Heart right ventricle (tissue), 16 donors: Measurements from ENCODE around the gene SKIDA1. TPM values are rescaled to one million over a fixed set of nuclear protein-coding genes. Genes with fewer than 3 reads are reported as not detected.

Experiments used
- ATAC-seq, 8 donors: fragments of 200-7000 bp; cut with Tn5 transposase; one replicate each; pipeline ENCODE4 v1.9.1; 2020; ENCODE audit warnings: mild to moderate bottlenecking in 8 of 8, moderate library complexity in 8 of 8, moderate number of reproducible peaks in 1 of 8
- DNase-seq, 2 donors: peaks; one replicate each; pipeline ENCODE4 v3.0.0-alpha.2; 2020
- H3K27ac ChIP-seq, 10 donors: fragments of 200-600 bp; sonication (generic) in 2 of 10; one replicate each; pipeline versions ENCODE4 v1.5.0 to v1.8.0; 2020 to 2022; ENCODE audit warnings: mild to moderate bottlenecking in 3 of 10
- H3K27me3 ChIP-seq, 7 donors: fragments of 200-600 bp; one replicate each; pipeline ENCODE4 v1.8.0; 2021 to 2022; ENCODE audit warnings: mild to moderate bottlenecking in 2 of 7
- H3K36me3 ChIP-seq, 9 donors: fragments of 200-600 bp; sonication (generic) in 1 of 9; one replicate each; pipeline versions ENCODE4 v1.5.0 to v1.8.0; 2020 to 2022; ENCODE audit warnings: mild to moderate bottlenecking in 2 of 9
- H3K4me1 ChIP-seq, 9 donors: fragments of 200-600 bp; sonication (generic) in 1 of 9; one replicate each; pipeline versions ENCODE4 v1.5.0 to v1.8.0; 2020 to 2022; ENCODE audit warnings: mild to moderate bottlenecking in 4 of 9
- H3K4me3 ChIP-seq, 10 donors: fragments of 200-600 bp; sonication (generic) in 2 of 10; one replicate each; pipeline versions ENCODE4 v1.5.0 to v1.8.0; 2020 to 2022; ENCODE audit warnings: mild to moderate bottlenecking in 7 of 10, moderate library complexity in 2 of 10
- H3K9me3 ChIP-seq, 11 donors: fragments of 200-600 bp in 10 of 11; sonication (generic) in 2 of 11; one replicate each; pipeline versions ENCODE4 v1.5.0 to v1.8.0; 2013 to 2022; ENCODE audit warnings: mild to moderate bottlenecking in 2 of 11, control low read depth in 1 of 11, moderate library complexity in 1 of 11
- WGBS, 2 donors: extraction: QIAGEN DNeasy Blood & Tissue Kit; methylation state at CpG; one replicate each; pipeline ENCODE4 v1.1.7; 2013; ENCODE audit warnings: inconsistent platforms in 1 of 2; 5-methylcytosine and 5-hydroxymethylcytosine counted together
- intact Hi-C, 10 donors: fragments of 100-400 bp; cut with DNase I; formaldehyde crosslinking; loops; one replicate each; pipeline versions ENCODE4 v1.11.1 to v1.14.2; 2022
- polyA plus RNA-seq, 2 donors: library from polyadenylated mRNA; stranded (reverse); fragments of 200-250 nt; gene quantifications; one replicate each; pipeline ENCODE4 v1.2.3, GENCODE V29; 2013
- total RNA-seq, 10 donors: library from RNA; stranded (reverse); fragmentation: NEBNext Ultra II Directional in 3 of 10; extraction: Animal tissue kit (Norgen Biotek cat#: 25700) in 3 of 10; gene quantifications; one replicate each; pipeline versions ENCODE4 v1.2.1 to v1.2.4, GENCODE V29; 2021 to 2023
- TF ChIP-seq, protein P1 (sequence below), 9 donors: fragments of 200-600 bp; sonication (generic) in 2 of 9; IDR thresholded peaks; one replicate each; pipeline versions ENCODE4 v1.5.0 to v1.8.0; 2021 to 2022; ENCODE audit warnings: antibody characterized with exemption in 9 of 9, mild to moderate bottlenecking in 5 of 9, moderate library complexity in 1 of 9
- donor health status: Arrhythmogenic right ventricular cardiomyopathy.
- donor health status: ischemic (EF 13 %, LVEDD 7.1; RV severe dilation, severe dysfunction).
- donor health status: healthy with polysubstance abuse.
- donor health status: DM: no; HTN: yes; CAD: no.
- donor health status: DM: no; HTN: no; CAD: no.
- donor health status: ischemic (EF 25% LVEDD 6.9; RV normal size, moderate dysfunction).
- donor health status: ischemic (EF 25% LVEDD 5.7; RV mildly dilated, moderate dysfunction).
- donor health status: healthy.
- donor health status: DM: yes; HTN: yes; CAD: no.
- donor health status: Ischemic cardiomyopathy.
- donor health status: ischemic (EF 35%, LVEDD 5.7; RV mildly dilated, moderate dysfunction).
- donor health status: nonischemic (EF 11% LVEDD 7.7; RV severe dilation, severe dysfunction).
- donor health status: DM: yes; HTN: yes; CAD: no.
- donor health status: PGD.
- donor health status: ischemic (EF 29% LVEDD 5.4; RV normal size, mild dysfunction).
- donor health status: nonischemic (EF 23%, LVEDD 6.1; RV moderate dilation, normal function).

SKIDA1 gene
- total and polyA plus RNA-seq, 12 donors, result 0.23 to 6.4 (median 2.6) TPM

DNA sequence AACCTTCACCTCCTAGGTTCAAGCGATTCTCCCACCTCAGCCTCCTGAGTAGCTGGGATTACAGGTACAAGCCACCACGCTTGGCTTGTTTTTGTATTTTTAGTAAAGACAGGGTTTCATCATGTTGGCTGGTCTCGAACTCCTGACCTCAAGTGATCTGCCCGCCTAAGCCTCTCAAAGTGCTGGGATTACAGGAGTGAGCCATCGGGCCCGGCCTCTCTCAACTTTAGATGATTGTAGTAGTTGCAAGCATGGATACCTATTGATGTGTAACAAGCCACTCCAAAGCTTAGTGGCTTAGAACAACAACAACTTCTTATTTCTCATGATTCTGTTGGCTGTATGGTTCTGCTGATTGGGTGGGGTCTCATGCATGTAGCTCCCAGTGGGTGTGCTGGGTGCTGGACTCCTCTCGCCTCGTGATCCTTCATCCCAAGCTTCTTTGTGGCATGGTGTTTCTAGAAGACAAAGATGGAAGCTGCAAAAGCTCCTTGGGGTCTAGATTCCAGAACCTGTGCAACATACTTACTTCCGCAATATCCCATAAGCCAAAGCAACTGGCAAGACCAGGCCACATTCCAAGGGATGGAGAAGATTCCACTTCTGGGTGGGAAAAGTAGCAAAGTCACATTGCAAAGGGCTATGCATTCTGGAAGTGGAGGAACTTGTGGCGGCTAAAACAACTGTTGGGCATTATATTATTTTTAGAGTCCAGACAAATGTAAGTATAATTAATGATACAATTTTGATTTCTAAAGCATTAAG is 37.9 kb downstream of the SKIDA1 start:
- WGBS, 2 donors, result 98% methylated on average over 10 of the region's 10 CpGs

DNA sequence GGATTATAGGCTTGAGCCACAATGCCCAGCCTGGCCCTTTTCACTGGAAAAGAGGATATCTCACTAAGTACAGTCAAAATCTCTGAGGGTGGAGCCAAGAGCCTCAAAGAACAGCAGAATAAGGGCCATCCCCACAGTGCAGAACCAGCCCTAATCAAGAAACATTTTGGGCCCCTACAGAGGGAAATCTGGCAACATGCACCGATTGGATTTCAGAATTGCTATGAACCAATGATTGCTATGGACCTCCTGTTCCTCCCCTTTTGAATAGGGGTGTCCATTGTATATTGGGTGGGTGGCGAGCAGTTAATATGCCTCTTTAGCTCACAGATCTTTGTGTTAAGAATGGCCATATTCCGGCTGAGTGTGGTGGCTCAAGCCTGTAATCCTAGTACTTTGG is 42.7 kb downstream of the SKIDA1 start:
- TF ChIP-seq, protein P1, sequence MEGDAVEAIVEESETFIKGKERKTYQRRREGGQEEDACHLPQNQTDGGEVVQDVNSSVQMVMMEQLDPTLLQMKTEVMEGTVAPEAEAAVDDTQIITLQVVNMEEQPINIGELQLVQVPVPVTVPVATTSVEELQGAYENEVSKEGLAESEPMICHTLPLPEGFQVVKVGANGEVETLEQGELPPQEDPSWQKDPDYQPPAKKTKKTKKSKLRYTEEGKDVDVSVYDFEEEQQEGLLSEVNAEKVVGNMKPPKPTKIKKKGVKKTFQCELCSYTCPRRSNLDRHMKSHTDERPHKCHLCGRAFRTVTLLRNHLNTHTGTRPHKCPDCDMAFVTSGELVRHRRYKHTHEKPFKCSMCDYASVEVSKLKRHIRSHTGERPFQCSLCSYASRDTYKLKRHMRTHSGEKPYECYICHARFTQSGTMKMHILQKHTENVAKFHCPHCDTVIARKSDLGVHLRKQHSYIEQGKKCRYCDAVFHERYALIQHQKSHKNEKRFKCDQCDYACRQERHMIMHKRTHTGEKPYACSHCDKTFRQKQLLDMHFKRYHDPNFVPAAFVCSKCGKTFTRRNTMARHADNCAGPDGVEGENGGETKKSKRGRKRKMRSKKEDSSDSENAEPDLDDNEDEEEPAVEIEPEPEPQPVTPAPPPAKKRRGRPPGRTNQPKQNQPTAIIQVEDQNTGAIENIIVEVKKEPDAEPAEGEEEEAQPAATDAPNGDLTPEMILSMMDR (IDR thresholded peaks at IDR 0.05), result no peak
- Histone ChIP-seq H3K36me3 (no peaks in the 10 kb centered on the region), H3K27me3 (no peaks in the 10 kb centered on the region), H3K27ac (no peak overlapping the region), H3K9me3 (peaks cover 0 to 10% (median 0%) of the 10 kb centered on the region in 11 donors), H3K4me3 (no peak overlapping the region), H3K4me1 (no peaks in the 10 kb centered on the region)
- DNase-seq, result no peak
- intact Hi-C loops, result no loop called here
- WGBS, 2 donors, result 96 to 99% methylated on average over 3 of the region's 3 CpGs
- no peak for ATAC-seq

More for the DNA sequence above, 37.9 kb downstream of the SKIDA1 start:
- intact Hi-C loops, result no loop called here
- DNase-seq, result no peak
- Histone ChIP-seq H3K4me1 (peaks cover 0 to 5% (median 0%) of the 10 kb centered on the region in 9 donors), H3K27me3 (no peaks in the 10 kb centered on the region), H3K36me3 (no peaks in the 10 kb centered on the region), H3K4me3 (no peak overlapping the region), H3K27ac (no peak overlapping the region), H3K9me3 (no peaks in the 10 kb centered on the region)
- no peak for ATAC-seq
- TF ChIP-seq, protein P1 (IDR thresholded peaks at IDR 0.05), result no peak

DNA sequence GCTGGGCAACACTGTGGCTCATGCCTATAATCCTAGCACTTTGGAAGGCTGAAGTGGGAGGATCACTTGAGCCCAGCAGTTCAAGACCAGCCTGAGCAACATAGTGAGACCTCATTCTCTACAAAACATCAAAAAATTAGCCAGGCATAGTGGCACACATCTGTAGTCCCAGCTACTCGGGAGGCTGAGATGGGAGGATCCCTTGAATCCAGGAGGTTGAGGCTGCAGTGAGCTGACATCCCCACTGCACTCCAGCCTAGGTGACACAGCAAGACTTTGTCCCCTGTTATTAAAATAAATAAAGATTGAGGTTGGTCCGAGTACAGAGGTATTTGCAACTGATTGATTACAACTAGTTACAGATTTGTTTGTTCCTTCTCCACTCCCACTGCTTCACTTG is 44.1 kb downstream of the SKIDA1 start:
- H3K36me3 ChIP-seq, result no peaks in the 10 kb centered on the region
- ATAC-seq (no peak), DNase-seq (no peak)
- H3K9me3 ChIP-seq, result peaks cover 0 to 10% (median 0%) of the 10 kb centered on the region in 11 donors
- intact Hi-C loops, result no loop called here
- 94 to 98% methylated on average over 2 of the region's 2 CpGs for WGBS, 2 donors
- no peak overlapping the region for H3K27ac ChIP-seq
- TF ChIP-seq, protein P1 (IDR thresholded peaks at IDR 0.05), result no peak
- H3K4me3 ChIP-seq, result no peak overlapping the region
- no peaks in the 10 kb centered on the region for H3K27me3 ChIP-seq
- H3K4me1 ChIP-seq, result no peaks in the 10 kb centered on the region

DNA sequence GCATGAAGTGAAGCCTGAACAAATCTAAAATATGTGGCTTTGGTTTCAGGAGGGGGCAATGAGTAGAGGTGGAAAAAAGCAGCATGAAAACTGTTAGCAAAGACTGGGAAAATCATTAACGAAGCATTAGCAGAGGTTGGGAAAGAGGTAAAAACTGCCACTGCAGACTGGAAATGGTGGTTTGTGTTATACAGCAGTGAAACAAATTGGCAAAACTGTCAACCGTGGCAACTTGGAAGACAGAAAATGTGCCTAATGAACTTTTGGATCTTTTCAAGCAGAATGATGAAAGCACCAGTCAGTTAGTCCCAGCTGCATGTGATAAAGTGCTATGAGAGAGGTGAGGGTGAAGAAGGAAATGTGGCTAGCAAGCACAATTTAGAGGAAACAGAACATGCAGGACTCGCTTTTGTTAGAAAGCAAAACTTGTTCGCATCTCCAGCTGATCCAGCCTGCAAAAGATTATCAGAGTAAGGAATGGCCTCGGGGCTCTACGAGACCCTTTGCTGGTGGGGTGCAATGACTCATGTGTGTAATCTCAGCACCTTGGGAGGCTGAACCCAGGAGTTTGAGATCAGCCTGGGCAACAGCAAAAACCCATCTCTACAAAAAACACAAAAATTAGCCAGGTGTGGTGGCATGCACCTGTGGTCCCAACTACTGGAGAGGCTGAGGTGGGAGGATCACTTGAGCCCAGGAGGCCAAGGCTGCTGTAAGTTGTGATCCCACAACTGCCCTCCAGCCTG is 45.7 kb downstream of the SKIDA1 start:
- H3K27ac ChIP-seq, result no peak overlapping the region
- no peaks in the 10 kb centered on the region for H3K27me3 ChIP-seq
- 66 to 69% methylated on average over 6 of the region's 6 CpGs for WGBS, 2 donors
- ATAC-seq (no peak), DNase-seq (no peak)
- no peak overlapping the region for H3K4me3 ChIP-seq
- TF ChIP-seq, protein P1 (IDR thresholded peaks at IDR 0.05), result no peak
- no peaks in the 10 kb centered on the region for H3K4me1 ChIP-seq
- H3K36me3 ChIP-seq, result no peaks in the 10 kb centered on the region
- intact Hi-C loops, result no loop called here
- peaks cover 0 to 10% (median 0%) of the 10 kb centered on the region in 11 donors for H3K9me3 ChIP-seq
